ENCODE results near the gene LYL1.

Gene LYL1

GRCh38 chr19:13128583-13128982, 25.9 kb upstream of the LYL1 start:
- no peak for DNase-seq

DNA sequence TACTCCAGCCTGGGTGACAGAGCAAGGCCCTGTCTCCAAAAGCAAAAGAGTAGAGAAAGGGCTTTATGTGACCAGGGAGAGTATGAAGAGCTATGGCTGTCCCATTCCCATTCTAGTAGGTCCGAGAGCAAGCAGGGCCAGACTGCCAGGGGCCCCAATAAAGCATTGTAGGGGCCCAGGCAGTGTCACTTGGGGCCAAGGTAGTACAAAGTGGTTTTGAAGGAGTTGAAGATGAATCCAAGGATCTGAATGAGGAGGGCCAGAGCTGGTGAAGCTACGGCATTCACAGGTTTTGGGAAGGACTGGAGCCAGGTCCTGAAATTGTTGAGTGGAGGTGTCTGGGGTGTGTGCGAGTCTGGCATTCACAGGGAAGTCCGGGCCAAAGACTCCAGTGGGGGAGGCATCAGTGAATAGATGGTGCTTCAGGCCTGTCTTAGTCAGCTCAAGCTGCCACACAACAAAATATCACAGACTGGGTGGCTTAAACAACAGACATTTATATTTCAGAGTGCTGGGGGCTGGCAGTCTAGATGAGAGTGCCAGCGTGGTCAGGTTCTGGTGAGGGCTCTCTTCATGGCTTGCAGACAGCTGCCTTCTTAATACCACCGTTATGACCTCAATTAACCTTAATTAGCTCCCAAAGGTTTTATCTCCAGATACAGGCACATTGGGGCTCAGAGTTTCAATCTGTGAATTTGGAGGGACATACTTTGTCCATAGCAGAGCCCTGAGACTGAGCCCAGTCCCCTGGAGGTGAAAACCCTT, 25.3 kb upstream of the LYL1 start:
- DNase-seq, result no peak

DNA sequence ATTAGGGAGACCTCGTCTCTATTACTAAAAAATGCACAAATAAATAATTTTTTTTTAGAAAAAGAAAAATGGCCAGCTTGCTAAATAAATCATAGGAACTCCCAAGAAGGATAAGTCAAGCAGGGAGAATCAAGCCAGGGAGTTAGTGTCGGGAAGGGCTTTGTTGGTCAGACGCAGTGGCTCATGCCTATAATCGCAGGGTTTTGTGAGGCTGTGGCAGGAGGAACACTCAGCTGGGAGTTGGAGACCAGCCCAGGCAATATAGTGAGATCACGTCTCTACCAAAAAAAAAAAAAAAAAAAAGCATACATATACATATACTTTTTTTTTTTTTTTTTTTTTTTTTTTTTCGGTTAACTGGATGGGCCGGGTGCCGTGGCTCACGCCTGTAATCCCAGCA, 24.4 kb upstream of the LYL1 start:
- DNase-seq, result no peak

DNA sequence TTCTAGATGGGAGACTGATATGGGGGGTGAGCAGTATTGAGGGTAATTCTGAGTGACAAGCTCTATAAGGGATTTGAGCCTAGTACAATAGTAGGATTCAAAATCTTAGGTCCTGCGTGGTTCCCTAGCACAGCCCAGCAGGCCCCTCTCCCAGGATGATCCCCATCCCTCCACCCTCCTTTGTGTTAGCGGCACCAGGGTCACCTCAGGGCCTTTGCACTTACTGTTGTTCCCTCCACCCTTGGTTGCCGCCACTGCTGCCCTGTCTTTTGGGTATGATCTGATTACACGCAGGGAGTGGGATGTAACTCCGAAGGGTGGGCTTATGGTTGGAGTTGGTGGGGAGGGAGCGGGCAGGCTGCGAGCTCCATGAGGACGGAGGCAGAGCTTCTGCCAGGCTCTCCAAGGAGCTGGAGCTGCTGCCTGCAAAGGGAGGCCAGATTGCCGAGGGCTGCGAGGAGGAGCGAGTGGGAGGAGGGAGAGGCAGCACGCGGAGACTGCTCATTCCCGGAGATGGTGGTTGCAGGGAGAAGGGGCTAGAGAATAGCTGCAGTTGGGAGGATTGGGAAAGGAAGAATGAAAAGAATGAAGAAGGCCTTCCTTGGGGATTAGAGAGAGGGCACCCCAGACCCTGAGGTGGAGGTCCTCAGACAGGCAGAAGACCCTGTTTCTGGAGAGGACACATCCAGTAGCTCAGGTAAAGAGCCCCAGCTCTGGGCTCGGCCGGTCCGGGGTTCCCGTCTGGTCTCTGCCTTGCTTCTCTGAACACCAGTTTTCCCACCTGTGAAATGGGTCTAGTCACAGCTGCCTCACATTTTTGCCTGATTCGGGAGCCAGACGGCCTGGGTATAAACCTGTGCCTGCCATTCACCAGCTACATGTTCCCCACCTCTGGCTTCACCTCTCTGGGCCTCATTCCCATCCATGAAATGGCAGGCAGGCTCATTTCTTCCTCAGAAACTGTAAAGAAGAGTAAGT, 20.6 kb upstream of the LYL1 start:
- no peak for DNase-seq

DNA sequence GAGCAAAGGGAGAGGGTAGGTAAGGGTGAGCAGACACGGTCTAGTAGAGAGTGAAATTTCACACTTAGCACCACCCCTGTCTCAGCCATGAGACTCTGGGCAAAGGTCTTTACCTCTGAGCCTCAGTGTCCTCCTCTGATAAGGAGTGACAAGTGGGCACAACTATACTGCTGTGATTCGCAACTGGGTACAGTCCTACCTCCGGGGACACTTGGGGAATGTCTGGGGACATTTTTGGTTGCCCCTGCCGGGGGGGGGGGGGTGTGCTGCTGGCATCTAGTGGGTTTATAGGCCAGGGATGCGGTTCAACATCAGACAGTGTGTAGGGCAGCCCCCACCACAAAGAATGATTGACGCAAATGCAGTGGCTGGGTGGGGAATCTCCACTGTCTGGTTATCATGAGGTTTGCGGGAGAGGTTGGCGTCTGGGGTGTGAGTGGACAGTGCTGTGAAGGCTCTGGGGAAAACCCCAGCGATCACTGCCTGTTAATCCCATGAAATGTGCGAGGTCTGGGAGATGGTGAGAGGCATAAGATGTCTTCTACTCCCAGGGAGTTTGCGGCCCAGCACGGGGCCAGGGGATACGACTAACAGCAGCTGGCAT, 19.7 kb upstream of the LYL1 start:
- no peak for DNase-seq

DNA sequence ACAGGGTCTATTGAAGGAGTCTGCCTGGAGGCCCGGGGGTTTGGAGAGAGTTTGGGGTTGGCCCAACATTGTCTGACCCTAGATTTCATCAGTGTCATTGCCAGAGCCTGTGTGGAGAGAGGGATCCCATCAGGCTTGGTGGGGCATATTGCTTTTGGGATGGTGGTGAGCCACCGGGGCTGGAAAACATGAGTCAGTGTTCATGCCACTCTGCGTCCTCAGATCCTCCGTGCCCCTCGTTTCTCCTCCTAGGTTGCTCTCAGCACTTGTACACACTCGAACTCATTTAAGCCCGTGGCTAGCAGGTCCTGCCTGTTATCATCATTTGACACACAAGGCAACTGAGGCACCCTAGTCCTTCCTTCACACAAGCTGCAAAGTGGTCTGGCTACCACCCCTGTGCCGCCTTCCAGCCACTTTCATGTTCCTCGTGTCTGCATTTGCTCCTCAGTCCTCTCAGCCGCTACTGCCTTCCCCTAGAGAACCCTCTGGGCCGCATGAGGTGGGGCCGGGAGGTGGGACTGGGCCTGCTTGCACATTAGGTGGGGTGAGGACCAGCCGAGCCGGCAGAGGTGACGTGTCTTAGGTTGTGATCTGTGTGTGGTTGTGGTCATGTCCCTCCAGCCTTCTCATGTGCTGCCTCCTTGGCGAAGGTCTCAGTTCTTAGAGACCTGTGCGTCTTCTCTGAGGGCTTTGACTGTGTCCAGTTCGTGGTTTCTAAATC, 19.1 kb upstream of the LYL1 start:
- DNase-seq, result no peak

DNA sequence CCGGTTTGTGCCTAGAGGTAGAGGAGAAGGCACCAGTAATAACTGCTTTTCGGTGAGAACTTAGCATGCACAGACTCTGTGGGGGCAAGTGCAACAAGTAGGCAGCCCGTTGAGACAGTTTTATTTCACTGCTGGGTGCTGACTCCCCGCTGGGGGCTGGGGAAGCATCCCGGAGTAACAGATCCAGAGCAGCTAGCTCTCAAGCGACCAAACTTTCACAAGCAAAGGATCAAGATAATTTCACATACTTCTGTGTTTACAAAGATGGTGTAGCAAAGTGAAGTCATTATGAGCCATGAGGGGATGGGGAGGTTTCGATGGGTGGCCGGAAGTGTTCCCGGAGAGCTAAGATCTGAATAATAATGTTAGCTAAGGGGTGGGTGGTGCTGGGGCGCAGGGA, 18.2 kb upstream of the LYL1 start:
- DNase-seq, result no peak

DNA sequence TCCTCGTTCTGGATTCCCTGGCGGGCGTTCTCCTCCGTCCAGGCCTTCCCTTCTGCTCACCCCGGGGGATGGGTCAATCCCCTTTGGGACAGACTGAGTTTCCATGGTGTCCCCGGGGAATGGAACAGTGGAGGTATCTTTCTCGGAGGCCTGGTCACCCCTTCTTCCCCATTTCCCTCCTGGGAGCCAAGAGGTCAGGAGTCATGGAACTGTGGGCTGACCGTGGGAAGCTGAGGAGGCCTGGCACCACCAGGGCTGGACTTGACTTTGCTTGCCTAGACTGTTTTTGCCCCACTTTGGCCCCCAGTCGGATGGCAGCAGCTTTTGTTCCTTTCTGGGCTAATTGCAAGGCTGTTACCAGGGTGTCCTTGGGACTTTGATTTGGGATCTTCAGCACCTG, 17.4 kb upstream of the LYL1 start:
- DNase-seq, result no peak

GRCh38 chr19:13119627-13120026, 17.0 kb upstream of the LYL1 start:
- no peak for DNase-seq

GRCh38 chr19:13118424-13119193, 16.0 kb upstream of the LYL1 start:
- DNase-seq, result no peak

DNA sequence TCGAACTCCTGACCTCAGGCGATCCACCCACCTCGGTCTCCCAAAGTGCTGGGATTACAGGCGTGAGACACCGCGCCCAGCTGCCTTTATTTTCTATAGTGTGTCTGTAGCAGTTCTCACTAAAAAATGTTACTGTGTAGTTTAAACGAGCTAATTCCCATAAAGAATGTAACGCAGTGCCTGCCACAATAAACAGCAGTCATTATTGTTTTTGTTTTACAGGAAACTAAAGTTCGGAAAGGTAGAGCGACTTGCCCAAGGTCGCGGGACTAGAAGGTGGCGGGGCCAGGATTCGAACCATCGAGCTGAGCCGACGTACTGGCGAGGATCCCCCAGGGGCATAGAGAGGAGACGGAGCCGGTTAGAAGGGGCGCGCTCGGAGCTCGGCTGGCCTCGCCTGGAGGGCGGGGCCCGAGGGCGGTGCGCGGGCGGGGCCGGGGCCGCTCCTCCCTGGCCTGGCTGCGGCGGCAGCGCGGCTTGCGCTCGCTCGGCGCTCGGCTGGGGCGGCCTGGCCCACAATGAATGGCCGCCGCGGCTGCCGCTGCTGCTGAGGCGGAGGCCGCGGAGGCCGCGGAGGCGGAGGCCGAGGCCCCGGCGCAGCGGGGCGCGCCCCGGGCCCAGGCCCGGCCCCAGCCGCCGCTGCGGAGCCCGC, 15.2 kb upstream of the LYL1 start, which contains the start of gene NACC1:
Gene NACC1 (plus strand): TSS at position 493 of the 652 bp plus-strand sequence. CDS start 16,944 bp downstream, outside the sequence.
- DNase-seq, result peak; percentile 72

DNA sequence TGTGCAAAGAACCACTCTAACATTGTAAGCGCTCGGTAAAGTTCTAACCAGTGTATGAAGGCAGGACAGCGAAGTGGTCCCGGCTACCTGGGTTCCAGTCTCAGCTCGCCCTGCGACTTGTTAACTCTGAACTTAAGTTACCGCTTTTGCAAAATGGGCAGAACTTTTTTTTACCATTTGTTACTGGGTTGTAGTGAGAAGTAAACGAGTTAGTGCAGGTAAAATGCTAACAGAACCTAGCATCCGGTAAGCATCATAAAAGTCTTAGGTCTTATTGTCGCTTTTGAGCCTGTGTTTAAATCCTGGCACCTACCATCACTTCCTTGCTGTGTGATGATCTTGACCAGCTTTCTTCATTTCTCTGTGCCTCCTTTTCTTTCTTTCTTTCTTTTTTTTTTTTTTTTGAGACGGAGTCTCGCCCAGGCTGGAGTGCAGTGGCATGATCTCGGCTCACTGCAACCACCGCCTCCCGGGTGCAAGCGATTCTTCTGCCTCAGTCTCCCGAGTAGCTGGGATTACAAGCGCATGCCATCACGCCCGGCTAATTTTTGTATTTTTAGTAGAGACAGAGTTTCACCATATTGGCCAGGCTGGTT, 14.6 kb upstream of the LYL1 start:
- no peak for DNase-seq

DNA sequence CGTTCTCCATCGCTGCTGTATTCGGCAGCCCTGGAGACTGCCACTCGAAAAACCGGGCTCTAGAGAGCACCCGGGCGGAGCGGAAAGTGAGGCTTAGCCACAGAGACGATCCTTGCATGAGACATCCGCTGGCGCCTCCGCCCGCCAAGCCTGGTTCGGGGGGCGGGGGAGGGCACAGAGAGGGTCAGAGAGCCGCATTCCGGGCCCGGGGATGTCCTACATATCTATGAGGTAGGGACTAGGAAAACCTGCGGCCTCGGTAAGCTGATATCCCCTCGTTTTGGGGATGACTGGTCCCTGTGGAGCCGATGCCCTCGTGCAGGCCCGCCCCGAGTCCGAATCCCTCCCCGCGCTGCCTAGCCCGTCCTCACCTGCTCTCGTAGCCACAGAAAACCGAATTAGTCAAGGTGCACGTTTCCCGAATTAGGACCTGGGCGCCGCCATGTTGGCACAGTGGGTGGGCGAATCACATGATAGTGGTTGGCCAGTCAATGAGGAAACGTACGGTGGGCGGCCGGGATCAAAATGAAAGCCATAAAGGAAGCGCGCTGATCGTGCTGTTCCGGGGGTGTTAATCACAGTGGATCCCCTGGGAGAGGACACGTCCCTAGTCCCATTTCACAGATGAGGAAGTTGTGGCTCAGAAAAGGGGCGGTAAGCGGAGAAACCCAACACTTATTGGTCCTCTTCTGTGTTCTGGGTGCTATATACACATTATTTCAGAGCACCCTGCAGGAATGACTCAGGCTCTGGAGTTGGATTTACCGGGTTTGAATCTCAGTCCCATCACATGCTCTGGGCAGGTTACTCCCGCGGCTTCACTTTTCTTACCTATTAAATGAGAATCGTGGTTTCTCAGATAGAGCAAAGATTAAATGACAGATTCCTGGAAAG, 13.9 kb upstream of the LYL1 start, which contains the start of gene TRMT1:
Gene TRMT1 (minus strand): TSS at position 459 of the 894 bp plus-strand sequence. CDS start 341 bp downstream, at position 118.
- DNase-seq, result peak; percentile 89

- no peak for DNase-seq
Measured at GRCh38 chr19:13115936-13116281, 13.3 kb upstream of the LYL1 start.

DNA sequence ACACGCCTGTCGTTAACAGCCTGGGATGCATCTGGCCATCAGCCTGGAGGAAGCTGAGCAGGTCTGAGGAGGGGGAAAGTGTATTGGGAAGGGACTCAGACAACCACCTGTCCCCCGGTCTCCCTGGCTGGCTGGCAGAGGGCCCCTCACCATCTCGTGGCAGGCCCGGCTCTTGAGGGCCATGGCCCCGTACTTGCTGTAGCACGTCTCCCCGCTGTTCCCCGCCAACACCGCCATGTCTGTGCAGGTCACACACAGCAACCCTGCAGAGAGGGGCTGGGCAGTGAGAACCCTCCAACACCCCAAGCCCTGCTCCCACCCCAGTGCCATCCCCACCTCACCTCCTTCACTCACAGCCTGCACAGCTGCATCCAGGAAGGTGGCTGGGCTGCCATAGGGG, 9.9 kb upstream of the LYL1 start:
- no peak for DNase-seq

GRCh38 chr19:13110099-13110610, 7.5 kb upstream of the LYL1 start:
- no peak for DNase-seq

DNA sequence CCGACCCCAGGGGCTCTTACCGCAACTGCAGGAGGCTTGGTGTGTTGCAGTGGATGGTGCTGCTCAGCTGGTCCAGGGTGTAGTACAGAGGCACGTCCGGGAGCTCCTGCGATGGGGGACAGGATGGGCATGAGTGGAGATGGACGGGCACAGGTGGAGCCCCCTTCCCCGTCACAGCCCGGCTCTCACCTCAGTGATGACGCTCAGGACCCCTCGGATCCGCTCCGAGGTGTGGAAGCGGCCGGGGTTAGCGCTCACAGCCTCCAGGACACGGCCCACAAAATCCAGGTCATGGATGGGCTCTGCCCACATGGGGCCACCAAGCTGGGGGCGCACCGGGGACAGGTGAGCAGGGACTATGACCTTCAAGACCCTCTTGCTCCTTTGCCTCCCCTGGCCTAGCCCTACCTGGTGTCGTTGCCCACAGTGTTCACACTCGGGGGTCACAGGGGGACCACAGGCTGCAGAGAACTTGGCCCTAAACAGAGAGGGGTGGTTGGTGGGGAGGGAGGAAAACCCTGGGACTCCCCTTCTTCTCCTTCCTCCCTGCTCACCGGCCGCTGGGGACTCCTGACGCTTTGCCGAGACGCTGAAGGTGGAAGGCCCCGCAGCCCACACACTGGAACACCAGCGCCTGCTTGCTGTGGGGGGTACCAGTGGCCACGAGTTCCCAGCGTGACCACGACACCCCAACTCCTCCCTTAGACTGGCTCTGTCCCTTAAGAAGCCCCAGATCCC, 6.9 kb upstream of the LYL1 start:
- no peak for DNase-seq

GRCh38 chr19:13104848-13105711, 2.4 kb upstream of the LYL1 start:
- no peak for DNase-seq
